OCI-LY7 (cell line): ENCODE data around the gene DISC1. TPM values are rescaled to one million over a fixed set of nuclear protein-coding genes. Genes with fewer than 3 reads are reported as not detected.

Experiments used
- BruUV-seq: library from RNA; stranded (reverse); fragments of 400-500 nt; replicated peaks from 2 replicates; lab custom pipeline; 2021; lab: Mats Ljungman, UMichigan
- CTCF ChIA-PET: fragments of 300-600 bp; sonication (Branson Sonifier 250); formaldehyde crosslinking; loops from one replicate; lab custom pipeline; 2022; ENCODE audit warnings: antibody characterized with exemption; ENCODE audit not compliant: unreplicated experiment; lab: Charles Lee
- POLR2A ChIA-PET: fragments of 300-600 bp; sonication (Branson Sonifier 250); formaldehyde crosslinking; loops from one replicate; lab custom pipeline; 2022; ENCODE audit warnings: antibody characterized with exemption; lab: Charles Lee
- DNase-seq: peaks from one replicate; pipeline ENCODE4 v3.0.0-alpha.2; 2015; ENCODE audit warnings: low spot score
- H2AFZ ChIP-seq: fragments of 200-600 bp; sonication (generic), shearing (Covaris generic); 2 replicates; pipeline ENCODE4 v1.6.1; 2014; ENCODE audit warnings: mild to moderate bottlenecking, antibody characterized with exemption, low read length, moderate library complexity
- H3K27ac ChIP-seq: fragments of 200-600 bp; sonication (generic); 2 replicates; pipeline ENCODE4 v1.5.1; 2014; ENCODE audit warnings: mixed run types, low read depth, mild to moderate bottlenecking, moderate library complexity, low read length, inconsistent platforms; ENCODE audit not compliant: poor library complexity, severe bottlenecking
- H3K36me3 ChIP-seq: fragments of 200-600 bp; sonication (generic); 2 replicates; pipeline ENCODE4 v1.6.1; 2014; ENCODE audit warnings: mild to moderate bottlenecking, antibody characterized with exemption, low read length, moderate library complexity, mixed read lengths; ENCODE audit not compliant: insufficient read depth
- H3K4me1 ChIP-seq: fragments of 200-600 bp; sonication (generic); 2 replicates; pipeline ENCODE4 v1.5.1; 2014; ENCODE audit warnings: mild to moderate bottlenecking, low read length; ENCODE audit not compliant: insufficient read depth, poor library complexity, severe bottlenecking
- H3K4me2 ChIP-seq: fragments of 200-600 bp; sonication (generic); 2 replicates; pipeline ENCODE4 v1.6.1; 2014; ENCODE audit warnings: mild to moderate bottlenecking, low read length
- H3K4me3 ChIP-seq: fragments of 200-600 bp; sonication (generic); 2 replicates; pipeline ENCODE4 v1.5.1; 2014; ENCODE audit warnings: mild to moderate bottlenecking, low read depth, low read length; ENCODE audit not compliant: poor library complexity, severe bottlenecking
- H3K79me2 ChIP-seq: fragments of 200-600 bp; sonication (generic); 2 replicates; pipeline ENCODE4 v1.6.1; 2016; ENCODE audit warnings: low read depth, mild to moderate bottlenecking, low read length, moderate library complexity, mixed read lengths; ENCODE audit not compliant: insufficient read depth
- H3K9me2 ChIP-seq: fragments of 200-600 bp; sonication (generic); 2 replicates; pipeline ENCODE4 v1.6.1; 2016; ENCODE audit warnings: mild to moderate bottlenecking, low read length, mixed read lengths; ENCODE audit not compliant: insufficient read depth
- H3K9me3 ChIP-seq: fragments of 200-600 bp; sonication (generic); 2 replicates; pipeline ENCODE4 v1.6.1; 2014; ENCODE audit warnings: mild to moderate bottlenecking, mixed run types, low read length, mixed read lengths
- H4K20me1 ChIP-seq: fragments of 200-600 bp; sonication (generic); 2 replicates; pipeline ENCODE4 v1.6.1; 2014; ENCODE audit warnings: mild to moderate bottlenecking, antibody characterized with exemption, low read length, moderate library complexity, mixed read lengths; ENCODE audit not compliant: insufficient read depth
- CTCF ChIP-seq: fragments of 200-600 bp; sonication (generic); conservative IDR thresholded peaks from 2 replicates; pipeline ENCODE4 v1.5.1; 2014; ENCODE audit warnings: mild to moderate bottlenecking, antibody characterized with exemption, low read length, moderate library complexity, mixed read lengths
- EZH2phosphoT487 ChIP-seq: fragments of 200-600 bp; sonication (generic); IDR thresholded peaks from 2 replicates; pipeline ENCODE4 v1.6.1; 2018; ENCODE audit warnings: low read depth, borderline replicate concordance, mild to moderate bottlenecking, mixed run types, antibody characterized with exemption, low read length, moderate library complexity, mixed read lengths
- intact Hi-C: fragments of 100-400 bp; cut with micrococcal nuclease; formaldehyde crosslinking; loops from one replicate; pipeline ENCODE4 v1.10.0; 2022; ENCODE audit not compliant: unreplicated experiment
- total RNA-seq, 2 experiments: library from RNA; depleted of rRNA in 1 of 2; stranded (reverse); fragments of >200 nt in 1 of 2; shearing (Covaris generic) in 1 of 2; gene quantifications; 2 replicates each; pipeline ENCODE4 v1.2.3, GENCODE V29; 2014 to 2022

DISC1 gene
- total RNA-seq, 2 experiments from 2014 or later = 0.91 TPM; not detected in 1

- no TSS peak for BruUV-seq
- CTCF ChIA-PET = no interaction called here
- H3K27ac ChIP-seq = no peak overlapping the region
These were observed 297.6 kb downstream of the DISC1 start for GRCh38 chr1:231924180-231924579.

DNA sequence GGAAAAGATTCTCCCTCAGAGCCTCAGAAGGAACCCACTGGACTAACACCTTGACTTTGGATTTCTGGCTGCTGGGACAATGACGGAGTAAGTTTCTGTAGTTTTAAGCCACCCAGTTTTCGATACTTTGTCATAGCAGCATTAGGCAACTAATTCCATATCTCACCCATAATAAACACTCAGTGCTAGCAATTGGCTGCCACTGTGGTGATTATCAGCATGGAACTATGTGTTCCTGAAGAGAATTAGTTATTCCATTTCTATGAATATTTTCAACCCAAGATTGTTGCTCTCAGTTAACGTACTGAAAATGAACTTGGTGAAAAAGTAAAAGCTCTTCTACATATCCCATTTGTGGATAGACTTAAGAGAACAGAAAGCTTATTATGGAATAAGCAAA lies 299.3 kb downstream of the DISC1 start:
- no peaks in the 10 kb centered on the region for H3K4me1 ChIP-seq
- no TSS peak for BruUV-seq
- H3K27ac ChIP-seq = no peak overlapping the region
- H3K79me2 ChIP-seq = no peaks in the 10 kb centered on the region
- no peaks in the 10 kb centered on the region for H3K9me3 ChIP-seq
- intact Hi-C loops = no loop called here
- no peak overlapping the region for H2AFZ ChIP-seq
- POLR2A ChIA-PET = no interaction called here
- no peak for TF ChIP-seq EZH2phosphoT487
- TF ChIP-seq CTCF = no peak
- CTCF ChIA-PET = no interaction called here
- no peaks in the 10 kb centered on the region for H3K9me2 ChIP-seq
- no peaks in the 10 kb centered on the region for H4K20me1 ChIP-seq
- no peaks in the 10 kb centered on the region for H3K36me3 ChIP-seq
- H3K4me3 ChIP-seq = no peak overlapping the region
- no peak overlapping the region for H3K4me2 ChIP-seq
- no peak for DNase-seq

More at GRCh38 chr1:231924180-231924579, 297.6 kb downstream of the DISC1 start:
- Histone ChIP-seq H3K36me3 (no peaks in the 10 kb centered on the region), H3K4me1 (no peaks in the 10 kb centered on the region), H4K20me1 (no peaks in the 10 kb centered on the region), H3K4me2 (no peak overlapping the region), H3K4me3 (no peak overlapping the region), H2AFZ (no peak overlapping the region), H3K9me2 (no peaks in the 10 kb centered on the region), H3K9me3 (no peaks in the 10 kb centered on the region), H3K79me2 (no peaks in the 10 kb centered on the region)
- DNase-seq = no peak
- POLR2A ChIA-PET = interaction anchor here (0.6 kb wide), 2 partner anchors 743 to 1521 kb away, joined by 4 read pairs; no protein-coding TSS in a partner anchor
- TF ChIP-seq CTCF (no peak), EZH2phosphoT487 (no peak)
- intact Hi-C loops = no loop called here

DNA sequence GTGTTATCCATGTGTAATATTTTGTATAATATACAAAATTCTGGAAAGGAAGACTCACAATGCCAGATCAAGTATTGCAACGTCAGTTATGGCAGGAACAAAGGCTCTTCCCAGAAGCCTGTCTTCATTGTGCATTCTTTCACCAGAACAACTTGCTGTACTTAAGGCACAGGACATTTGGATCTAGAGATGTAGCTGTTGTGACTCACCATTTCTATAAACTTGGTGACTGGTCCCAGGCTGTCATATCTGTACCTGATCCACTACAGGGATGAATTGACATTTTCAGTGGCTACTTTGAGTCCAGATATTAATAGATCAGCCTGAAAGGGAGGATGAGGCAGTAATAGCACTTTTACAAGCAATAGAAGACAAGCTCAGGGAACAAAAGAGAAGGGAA lies 299.8 kb downstream of the DISC1 start:
- Histone ChIP-seq H3K9me2 (no peaks in the 10 kb centered on the region), H3K9me3 (no peaks in the 10 kb centered on the region), H4K20me1 (no peaks in the 10 kb centered on the region), H2AFZ (no peak overlapping the region), H3K4me2 (no peak overlapping the region), H3K4me3 (no peak overlapping the region), H3K27ac (no peak overlapping the region), H3K79me2 (no peaks in the 10 kb centered on the region), H3K36me3 (no peaks in the 10 kb centered on the region), H3K4me1 (no peaks in the 10 kb centered on the region)
- no peak for DNase-seq
- ChIA-PET POLR2A (no interaction called here), CTCF (no interaction called here)
- intact Hi-C loops = no loop called here
- TF ChIP-seq EZH2phosphoT487 (no peak), CTCF (no peak)
- BruUV-seq = no TSS peak
